DMS79 (cell line): Measurements from ENCODE around the gene SLC2A11.
A peak's percentile ranks its signal among the peaks of the same experiment; 100 is the strongest.
"Not testable (repeated sequence)": the region's sequence is repeated elsewhere in the genome, so short reads cannot be mapped to it uniquely, and the experiment has no call there.

Experiments
- DNase-seq: peaks from one replicate; lab custom pipeline; 2025; lab: John Stamatoyannopoulos, UW

The SLC2A11 gene

DNA sequence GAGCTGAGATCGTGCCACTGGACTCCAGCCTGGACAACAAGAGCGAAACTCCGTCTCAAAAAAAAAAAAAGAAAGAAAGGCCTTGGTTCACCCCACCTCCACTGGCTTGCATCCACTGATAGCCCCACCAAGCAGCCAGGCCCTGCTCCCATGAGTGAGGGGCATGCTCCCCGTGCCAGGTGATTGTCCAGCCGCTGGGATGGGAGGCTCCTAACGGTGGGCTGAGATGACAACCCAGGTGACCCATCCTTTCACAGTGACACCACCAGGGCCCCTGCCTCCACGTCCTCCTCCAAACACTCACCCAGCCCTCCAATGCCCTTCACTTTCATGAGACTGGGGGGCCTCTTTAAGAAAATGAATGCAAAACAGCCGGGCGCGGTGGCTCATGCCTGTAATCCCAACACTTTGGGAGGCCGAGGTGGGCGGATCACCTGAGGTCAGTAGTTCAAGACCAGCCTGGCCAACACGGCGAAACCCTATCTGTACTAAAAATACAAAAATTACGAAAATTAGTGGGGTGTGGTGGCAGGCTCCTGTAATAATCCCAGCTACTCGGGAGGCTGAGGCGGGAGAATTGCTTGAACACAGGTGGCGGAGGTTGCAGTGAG is 10.3 kb upstream of the SLC2A11 start:
- DNase-seq: no peak

DNA sequence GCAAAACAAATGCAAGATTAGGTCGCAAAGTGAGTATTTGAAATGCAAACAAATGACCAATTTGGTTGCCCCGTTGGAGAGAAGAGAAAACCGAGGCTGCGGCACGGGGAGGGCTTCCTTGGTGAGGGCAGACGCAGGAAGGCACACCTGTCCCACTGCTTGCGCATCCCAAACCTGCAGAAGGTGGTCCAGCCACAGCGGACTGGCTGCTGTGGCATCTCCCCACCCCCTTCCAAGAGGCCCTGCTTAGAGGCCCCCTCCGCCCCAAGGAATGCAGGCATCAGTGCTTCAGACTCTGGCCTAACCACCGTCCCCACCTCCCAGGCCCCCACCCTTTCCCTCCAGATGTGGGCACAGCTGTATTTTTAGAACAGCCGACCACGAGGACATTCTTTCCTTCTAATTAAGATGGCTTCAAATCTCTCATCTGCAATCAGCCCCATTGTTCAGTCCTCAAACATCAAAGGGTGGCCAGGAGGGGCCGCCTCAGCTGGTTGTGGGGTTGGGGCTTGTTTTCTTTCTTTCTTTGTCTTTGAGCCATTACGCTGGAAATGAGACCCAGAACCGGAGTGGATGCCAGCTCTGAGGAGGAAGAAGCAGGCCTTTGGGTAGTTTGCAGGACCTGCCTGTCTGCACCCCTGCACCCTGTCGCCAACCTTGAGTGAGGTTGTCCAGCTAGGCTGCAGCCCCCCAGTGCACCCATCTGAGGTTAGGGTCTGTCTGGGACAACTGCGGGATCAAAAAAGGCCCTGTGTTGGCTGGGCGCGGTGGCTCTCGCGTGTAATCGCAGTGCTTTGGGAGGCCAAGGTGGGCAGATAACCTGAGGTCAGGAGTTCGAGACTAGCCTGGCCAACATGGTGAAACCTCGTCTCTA is 9.4 kb upstream of the SLC2A11 start:
- DNase-seq: no peak

DNA sequence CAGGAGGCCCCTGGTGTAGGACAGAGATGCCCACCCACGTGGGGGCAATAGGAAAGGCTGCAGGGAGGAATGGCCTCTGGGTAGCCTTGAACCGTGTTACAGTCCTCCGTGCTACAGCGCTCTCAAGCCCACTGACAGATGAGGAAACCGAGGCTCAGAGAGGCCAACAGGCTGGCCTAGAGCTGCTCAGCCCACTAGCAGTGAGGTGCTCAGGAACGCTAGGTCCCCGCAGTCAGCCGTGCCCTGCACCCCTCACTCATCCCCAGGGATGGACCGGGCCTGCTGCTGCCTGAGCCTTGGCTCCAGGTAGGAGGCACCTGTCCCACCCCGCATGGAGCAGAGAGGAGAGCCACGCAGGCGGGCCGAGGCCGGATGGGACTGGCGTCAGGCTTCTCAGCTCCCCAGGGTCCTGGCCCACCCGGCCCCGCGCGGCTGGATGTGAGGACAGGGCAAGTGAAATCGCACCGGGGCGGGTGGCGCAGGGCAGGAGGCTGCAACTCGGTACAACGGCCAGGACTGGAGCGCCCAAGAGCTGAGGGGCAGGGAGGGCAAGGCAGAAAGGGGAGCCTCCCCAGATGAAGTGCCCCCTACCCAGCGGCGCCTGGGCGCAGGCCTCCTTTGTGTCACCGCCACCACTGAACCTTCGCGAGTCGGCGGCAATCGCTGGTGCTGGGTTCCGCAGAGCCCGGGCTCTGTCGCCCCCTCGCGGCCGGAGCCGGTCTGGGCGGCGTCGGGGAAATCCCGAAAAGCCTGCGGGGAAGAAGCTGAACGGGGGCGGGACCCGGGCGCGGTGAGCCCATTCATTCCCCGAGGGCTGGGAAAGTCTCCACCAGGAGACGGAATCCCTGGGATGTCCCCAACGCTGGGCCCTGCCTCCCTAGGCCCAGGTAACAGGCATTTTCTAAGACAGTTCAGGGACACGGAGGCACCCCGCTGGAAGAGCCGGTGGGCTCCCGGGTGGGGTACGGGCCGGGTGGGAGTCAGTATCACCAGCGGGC is 8.4 kb upstream of the SLC2A11 start:
- peak; percentile 10 for DNase-seq

DNA sequence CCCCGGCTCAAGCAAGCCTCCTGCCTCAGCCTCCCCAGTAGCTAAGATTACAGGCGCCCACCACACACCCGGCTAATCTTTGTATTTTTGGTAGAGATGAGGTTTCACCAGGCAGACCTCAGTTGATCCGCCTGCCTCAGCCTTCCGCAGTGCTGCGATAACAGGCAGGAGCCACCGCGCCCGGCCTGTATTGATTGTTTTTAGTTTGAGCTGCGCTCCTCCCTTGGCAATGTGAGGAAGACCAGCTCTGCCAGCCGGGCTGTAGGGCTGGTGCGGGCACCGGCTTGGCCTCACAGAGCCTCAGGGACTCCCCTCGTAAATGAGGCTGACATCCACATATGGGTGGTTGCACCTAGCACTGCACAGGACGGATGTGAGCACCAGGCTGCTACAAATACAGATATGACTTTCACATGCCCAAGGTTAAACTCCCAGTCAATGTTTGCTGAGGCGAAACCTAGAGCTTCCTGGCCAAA is 7.5 kb upstream of the SLC2A11 start:
- DNase-seq: no peak

DNA sequence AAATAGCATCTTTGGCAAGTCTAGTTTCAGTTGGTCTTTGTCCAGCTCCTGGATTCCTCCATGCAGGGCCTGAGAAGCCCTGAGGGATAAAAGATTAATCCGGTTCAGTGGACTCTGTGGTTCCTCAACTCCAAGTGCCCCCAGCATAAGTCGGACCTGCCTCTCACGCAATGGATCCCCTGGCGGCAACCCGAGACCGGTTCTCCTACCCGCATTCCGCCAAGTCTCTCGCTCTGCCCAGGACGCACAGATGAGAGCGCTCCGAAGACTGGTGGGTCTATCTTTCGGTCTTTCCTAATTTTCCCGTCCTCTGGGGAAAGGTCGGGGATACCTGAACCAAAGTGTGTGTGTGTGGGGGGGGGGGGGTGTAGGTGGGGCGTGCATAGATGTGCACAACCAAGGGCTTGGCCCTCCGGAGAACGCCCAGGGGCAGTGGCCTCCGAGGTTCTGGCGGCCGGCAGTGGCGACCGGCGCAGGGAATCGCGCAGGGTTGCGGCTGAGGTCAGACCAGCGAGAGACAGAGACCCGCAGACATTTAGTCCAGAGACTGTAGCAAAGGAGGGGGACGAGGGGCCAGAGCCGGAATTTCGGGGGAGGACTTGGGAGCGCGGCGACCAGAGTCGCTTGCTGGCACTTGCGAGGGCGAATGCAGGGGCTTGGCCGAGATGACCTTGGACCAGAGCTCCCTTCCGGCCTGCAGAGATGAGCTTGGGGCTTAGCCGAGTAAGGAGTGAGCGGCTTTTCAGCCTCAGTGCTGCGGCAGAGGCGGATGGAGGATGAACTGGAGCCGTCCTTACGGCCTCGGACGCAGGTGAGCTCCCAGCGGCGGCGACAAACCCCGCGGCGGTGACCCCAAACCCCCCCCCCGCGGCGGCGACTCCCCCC is 712 bp upstream of the SLC2A11 start:
- peak; percentile 31 for DNase-seq

DNA sequence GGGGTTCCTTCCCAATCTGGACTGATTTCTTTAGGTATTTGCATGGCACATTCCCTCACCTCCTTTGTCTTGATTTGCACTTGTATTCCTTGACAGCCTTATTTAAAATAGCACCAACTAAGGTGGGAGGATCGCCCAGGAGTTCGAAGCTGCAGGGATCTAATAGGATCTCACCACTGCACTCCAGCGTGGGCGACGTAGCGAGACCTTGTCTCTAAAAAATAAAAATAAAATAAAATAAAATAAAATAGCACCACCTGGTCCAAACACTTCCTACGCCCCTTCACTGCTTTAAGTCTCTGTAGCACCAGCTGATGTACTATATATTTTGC is 775 bp downstream of the SLC2A11 start:
- no peak for DNase-seq

DNA sequence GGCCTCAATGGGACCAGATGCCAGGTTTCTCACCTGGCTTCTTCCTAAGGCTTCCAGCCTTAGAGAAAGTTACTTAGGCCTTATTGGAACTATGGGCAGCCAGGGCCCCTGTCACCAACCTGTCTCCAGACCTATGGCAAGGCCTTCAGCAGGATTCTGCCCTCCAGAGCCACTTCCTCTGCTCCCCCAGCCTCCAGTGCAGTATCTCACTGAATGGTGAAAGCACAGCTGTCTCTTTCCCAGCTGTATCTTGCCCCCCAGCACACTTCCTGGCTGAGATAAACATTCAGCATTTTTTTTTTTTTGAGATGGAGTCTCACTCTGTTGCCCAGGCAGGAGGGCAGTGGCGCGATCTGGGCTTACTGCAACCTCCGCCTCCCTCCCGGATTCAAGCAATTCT is 1.5 kb downstream of the SLC2A11 start:
- DNase-seq: no peak

DNA sequence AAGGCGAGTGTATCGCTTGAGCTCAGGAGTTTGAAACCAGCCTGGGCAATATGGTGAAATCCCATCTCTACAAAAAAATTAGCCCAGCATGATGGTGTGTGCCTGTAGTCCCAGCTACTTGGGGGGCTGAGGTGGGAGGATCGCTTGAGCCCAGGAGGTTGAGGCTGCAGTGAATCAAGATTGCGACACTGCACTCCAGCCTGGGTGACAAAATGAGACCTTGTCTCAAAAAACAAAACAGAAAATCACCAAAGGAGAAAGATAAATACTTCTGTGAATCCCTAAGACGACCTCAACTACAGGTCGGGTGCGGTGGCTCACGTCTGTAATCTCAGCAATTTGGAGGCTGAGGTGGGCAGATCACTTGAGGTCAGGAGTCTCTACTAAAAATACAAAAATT is 2.5 kb downstream of the SLC2A11 start:
- DNase-seq: not testable (repeated sequence)

DNA sequence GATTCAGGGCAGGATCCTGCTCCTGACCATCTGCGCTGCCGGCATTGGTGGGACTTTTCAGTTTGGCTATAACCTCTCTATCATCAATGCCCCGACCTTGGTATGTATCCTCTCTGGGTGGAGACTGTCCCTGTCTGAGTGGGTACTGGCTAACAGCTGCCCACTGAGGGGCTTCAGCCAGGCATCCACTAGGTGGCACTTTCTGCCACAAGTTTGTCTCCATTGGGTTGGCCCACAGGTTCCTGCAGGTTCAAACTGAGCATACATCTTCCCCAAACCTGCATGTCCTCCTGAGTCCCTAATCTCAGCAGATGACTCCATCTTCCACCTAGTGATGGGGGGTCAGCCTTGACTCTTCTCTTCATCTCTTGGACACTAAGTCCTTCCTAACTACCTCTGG is 4.4 kb downstream of the SLC2A11 start:
- DNase-seq: peak; percentile 15

DNA sequence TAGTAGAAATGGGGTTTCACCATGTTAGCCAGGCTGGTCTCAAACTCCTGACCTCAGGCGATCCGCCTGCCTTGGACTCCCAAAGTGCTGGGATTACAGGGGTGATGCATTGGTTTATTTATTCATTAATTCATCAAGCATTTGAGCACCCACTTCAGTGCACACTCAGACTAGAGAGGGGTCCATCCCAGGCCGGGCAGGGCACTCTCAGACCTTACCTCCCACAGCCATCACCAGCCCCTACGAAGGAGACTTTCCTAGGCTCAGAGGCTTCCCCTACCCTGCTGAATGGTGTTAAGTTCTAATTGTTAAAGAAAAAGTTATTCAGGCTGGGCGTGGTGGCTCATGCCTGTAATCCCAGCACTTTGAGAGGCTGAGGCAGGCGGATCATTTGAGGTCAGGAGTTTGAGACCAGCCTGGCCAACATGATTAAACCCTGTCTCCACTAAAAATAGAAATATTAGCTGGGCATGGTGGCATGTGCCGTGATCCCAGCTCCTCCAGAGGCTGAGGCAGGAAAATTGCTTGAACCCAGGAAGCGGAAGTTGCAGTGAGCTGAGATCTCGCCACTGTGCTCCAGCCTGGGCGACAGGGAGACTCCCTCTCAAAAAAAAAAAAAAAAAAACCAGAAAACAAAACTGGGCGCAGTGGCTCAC is 7.0 kb downstream of the SLC2A11 start:
- DNase-seq: not testable (repeated sequence)

DNA sequence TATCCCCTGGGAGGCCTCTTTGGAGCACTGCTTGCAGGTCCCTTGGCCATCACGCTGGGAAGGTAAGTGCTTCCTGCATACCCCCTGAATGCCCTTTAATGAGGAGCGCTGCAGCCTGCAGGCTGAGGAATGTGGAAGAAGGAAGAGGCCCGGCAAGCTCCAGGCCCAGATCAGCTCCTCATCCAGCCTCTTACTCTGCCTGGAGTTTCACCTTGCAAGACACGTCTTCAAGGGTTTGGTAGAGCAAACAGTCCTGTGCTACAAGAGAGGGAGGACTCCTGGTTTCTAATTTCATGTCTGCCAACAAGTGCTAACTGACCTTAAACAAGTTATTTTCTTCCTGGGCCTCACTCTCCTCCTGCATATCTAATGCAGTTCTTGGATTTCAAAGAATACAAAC is 10.9 kb downstream of the SLC2A11 start:
- DNase-seq: no peak

DNA sequence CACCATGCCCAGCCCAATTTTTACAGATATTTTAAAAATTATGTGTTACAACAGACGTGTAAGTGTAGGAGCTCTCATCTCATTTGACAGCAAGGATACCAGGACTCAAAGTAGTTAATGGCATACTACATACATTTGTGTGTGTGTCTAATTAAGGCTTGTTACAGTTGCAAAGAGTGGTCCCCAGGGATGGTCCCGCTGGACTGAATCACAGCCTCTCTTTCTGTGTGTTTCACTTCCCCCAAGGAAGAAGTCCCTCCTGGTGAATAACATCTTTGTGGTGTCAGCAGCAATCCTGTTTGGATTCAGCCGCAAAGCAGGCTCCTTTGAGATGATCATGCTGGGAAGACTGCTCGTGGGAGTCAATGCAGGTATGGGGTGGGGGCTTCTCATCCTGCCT is 17.2 kb downstream of the SLC2A11 start:
- DNase-seq: no peak

DNA sequence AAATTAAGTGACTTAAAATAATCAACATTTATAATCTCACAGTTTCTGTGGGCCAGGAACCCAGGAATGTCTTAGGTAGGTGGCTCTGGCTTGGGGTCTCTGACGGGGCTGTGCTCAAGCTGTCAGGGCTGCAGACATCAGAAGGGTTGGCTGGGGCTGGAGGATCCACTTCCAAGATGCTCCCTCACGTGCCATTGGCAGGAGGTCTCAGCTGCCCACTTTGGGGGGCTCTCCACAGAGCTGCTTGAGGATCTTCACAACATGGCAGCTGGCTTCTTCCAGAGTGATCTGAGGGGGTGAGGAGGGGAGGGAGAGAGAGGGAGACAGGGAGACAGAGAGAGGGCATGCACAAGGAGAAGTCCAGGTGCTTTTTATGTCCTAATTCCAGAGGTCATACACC is 18.1 kb downstream of the SLC2A11 start:
- DNase-seq: no peak

DNA sequence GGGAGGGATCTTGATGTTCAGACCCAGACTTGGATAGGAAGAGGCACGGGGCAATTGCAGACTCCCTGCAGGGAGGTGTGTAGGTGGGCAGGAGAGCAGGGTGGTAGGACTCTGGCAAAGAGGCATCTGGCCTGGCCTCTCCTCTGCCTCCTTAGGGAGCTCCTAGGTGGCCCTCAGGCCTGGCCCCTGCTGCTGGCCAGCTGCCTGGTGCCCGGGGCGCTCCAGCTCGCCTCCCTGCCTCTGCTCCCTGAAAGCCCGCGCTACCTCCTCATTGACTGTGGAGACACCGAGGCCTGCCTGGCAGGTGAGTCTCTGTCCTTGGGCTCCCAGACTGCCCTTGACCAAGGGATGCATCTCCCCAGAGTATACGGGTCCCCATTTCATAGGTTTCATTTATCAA is 19.9 kb downstream of the SLC2A11 start:
- no peak for DNase-seq

DNA sequence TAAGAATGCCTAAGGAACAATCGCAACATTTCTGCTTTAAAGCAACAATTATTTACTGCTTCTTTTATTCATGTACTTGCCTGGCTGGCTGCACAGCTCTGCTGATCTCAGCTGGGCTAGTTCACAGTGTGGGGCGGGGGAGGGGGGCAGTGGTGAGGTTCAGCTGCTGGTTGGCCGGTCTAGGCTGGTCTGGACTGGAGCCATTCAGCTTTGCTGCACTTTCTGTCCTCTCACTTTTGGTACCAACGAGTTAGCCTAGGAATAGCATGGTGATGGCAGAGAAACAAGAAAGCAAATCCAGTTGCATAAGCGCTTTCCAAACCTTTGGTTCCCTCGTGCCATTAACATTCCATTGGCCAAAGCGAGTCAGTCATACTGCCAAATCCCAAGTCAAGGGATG is 20.5 kb downstream of the SLC2A11 start:
- DNase-seq: no peak

DNA sequence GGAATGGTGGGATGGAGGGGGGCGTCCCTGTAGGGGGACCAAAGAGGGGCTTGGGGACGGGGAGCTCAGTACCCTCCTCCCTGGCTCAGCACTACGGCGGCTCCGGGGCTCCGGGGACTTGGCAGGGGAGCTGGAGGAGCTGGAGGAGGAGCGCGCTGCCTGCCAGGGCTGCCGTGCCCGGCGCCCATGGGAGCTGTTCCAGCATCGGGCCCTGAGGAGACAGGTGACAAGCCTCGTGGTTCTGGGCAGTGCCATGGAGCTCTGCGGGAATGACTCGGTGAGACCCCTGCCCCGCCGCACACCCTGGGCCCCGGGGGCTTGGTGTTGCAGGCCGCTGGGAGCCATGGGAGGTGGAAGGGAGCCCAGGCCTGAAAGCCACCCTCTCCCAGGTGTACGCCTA is 24.7 kb downstream of the SLC2A11 start:
- DNase-seq: no peak

DNA sequence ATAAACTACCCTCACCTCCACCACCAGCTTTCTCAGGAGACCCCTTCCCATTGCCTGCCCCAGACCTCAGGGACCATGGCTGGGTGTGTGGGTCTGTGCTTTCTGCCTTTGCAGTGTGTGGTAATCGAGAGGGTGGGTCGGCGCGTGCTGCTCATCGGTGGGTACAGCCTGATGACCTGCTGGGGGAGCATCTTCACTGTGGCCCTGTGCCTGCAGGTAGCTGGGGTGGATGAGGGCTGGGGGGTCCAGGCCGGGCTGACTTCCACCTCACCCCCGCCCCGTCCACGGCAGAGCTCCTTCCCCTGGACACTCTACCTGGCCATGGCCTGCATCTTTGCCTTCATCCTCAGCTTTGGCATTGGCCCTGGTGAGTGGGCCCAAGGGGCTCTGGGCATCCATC is 26.0 kb downstream of the SLC2A11 start:
- DNase-seq: no peak

DNA sequence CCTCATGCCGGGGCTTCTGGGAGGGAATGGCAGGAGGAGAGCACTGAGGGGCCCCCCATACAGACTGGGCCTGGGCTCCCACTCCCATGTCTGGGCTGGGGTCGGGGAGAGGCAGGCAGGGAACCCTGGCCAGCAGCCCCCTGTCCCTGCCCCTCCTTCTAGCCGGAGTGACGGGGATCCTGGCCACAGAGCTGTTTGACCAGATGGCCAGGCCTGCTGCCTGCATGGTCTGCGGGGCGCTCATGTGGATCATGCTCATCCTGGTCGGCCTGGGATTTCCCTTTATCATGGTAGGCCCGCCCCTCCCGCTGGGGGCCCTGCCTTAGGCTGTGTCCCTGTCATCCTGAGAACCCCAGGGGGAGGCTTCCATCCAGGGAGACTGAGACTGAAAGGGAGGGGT is 26.5 kb downstream of the SLC2A11 start:
- no peak for DNase-seq

DNA sequence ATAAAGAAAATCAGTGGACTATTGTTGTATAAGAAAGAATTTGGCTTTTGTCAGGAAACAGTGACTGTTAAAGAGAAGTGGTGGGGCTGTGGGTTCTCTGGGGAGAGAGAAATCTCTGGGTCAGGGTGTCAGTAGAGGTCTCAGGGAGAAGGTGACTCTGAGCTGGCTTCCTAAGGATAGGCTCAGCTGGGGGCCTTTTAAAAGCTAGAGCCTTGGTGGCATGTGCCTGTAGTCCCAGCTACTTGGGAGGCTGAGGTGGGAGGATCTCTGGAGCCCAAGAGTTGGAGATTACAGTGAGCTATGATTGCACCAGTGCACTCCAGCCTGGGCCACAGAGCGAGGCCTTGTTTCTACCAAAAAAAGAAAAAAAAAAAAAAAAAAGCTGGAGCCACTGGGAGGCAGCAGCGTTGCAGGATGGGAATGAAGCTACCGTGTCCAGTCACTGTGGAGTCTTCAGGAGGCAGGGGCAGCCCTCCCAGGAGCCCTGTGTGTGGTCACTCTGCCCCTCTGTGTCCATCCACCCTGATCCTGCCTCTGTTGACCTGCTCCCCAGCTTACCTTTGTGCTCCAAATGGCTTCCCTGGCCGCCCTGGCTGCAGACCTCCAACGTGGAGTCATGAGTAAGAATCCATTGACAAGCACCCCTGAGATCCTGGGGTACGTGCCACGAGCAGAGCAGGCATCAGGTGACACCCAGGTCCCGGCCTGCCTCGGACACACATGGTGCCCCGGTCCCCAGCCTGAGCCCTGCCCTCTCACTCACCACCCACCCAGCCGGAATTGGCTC is 31.1 kb downstream of the SLC2A11 start:
- DNase-seq: no peak

DNA sequence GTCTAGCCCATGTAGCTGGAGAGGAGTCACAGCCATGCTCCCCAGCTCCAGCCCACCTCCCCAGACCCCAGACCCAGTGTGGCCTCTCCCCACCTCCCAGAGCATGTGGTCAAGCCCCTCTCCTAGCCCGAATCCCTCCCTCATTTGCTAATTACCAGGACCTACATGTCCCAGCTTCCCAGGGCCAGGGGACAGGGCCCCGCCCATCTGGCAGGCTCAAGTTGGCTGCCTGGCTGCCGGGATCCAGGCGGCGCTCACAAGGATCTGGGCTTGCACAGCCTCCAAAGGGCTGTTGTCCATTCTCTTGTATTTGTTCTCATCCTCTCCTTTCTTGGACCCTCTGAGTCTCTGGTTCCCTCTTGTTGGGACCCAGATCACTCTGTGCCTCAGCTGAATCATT is 31.9 kb downstream of the SLC2A11 start:
- no peak for DNase-seq
